HG03558 (cell line): ENCODE measurements around the gene FARSA.

ENCODE experiments used
- ATAC-seq: cut with Tn5 transposase; IDR thresholded peaks from one replicate; pipeline ENCODE4 v1.9.1; 2021; ENCODE audit warnings: moderate number of reproducible peaks; ENCODE audit not compliant: unreplicated experiment; ENCODE audit errors: extremely low read depth

FARSA gene

DNA sequence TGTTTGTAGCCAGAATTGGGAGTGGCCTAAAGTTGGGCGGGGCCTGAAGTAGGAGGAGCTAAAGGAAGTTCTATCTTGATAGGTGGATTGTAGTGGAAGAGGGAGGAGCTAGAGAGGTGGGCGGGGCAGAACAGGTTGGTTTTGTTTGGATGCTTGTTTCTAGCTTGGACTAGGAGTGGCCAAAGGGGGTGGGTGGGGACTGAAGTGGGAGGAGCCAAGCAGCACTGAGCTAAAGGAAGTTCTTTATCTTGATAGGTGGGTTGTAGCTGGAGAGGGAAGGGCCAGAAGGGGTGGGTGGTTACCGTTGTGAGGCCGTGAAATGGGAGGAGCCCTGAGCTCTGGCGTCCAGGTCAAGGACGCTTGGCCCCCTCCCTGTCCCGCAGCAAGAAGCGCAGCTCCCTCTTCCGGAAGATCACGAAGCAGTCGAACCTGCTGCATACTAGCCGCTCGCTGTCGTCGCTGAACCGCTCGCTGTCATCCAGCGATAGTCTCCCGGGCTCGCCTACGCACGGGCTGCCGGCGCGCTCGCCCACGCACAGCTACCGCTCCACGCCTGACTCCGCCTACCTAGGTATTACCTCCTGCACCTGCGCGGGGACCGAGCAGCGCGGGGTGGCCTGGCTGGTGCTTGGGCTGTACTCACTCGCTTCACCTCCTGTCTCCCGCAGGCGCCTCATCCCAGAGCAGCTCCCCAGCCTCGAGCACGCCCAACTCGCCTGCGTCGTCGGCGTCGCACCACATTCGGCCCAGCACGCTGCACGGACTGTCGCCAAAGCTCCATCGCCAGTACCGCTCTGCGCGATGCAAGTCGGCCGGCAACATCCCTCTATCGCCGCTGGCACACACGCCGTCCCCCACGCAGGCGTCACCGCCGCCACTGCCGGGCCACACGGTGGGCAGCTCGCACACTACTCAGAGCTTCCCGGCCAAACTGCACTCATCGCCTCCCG is 60.3 kb downstream of the FARSA start:
- no peak for ATAC-seq
